A549 (cell line): ENCODE results near the gene VPS52.

Source experiments
- BHLHE40 ChIP-seq: IDR thresholded peaks from 2 replicates; pipeline ENCODE4 v1.6.1; 2012; ENCODE audit warnings: low read depth, low read length, inconsistent platforms
- CEBPB ChIP-seq, 2 experiments: fragments of >200 bp in 1 of 2; sonication (Bioruptor Twin) in 1 of 2; formaldehyde crosslinking in 1 of 2; IDR thresholded peaks; 2 replicates each; pipeline ENCODE4 v1.6.1; 2012 to 2016
- CTCF ChIP-seq: fragments of >200 bp; sonication (Bioruptor Twin); formaldehyde crosslinking; IDR thresholded peaks from 3 replicates; pipeline ENCODE4 v1.5.1; 2016
- EHMT2 ChIP-seq: fragments of 200-600 bp; sonication (generic); IDR thresholded peaks from 2 replicates; pipeline ENCODE4 v1.6.1; 2016; ENCODE audit warnings: antibody characterized with exemption, low read depth, mild to moderate bottlenecking, moderate library complexity
- EP300 ChIP-seq, 2 experiments: fragments of >200 bp; sonication (Bioruptor Twin); formaldehyde crosslinking; IDR thresholded peaks; 2 replicates in 1 of 2; 3 replicates in 1 of 2; pipeline ENCODE4 v1.6.1; 2016 to 2017
- HDAC2 ChIP-seq: fragments of 200-600 bp; sonication (generic); IDR thresholded peaks from 2 replicates; pipeline ENCODE4 v1.6.1; 2016
- JUN ChIP-seq, 2 experiments: fragments of >200 bp; sonication (Bioruptor Twin); formaldehyde crosslinking; IDR thresholded peaks; 2 replicates in 1 of 2; 3 replicates in 1 of 2; pipeline ENCODE4 v1.6.1; 2016 to 2017
- MAX ChIP-seq: IDR thresholded peaks from 2 replicates; pipeline ENCODE4 v1.6.1; 2012
- MYC ChIP-seq: IDR thresholded peaks from 2 replicates; pipeline ENCODE4 v1.6.1; 2012; ENCODE audit warnings: mild to moderate bottlenecking, inconsistent platforms, low read length, improper control_type of control experiment, borderline replicate concordance
- SMC3 ChIP-seq: fragments of >200 bp; sonication (Bioruptor Twin); formaldehyde crosslinking; IDR thresholded peaks from 3 replicates; pipeline ENCODE4 v1.6.1; 2018; ENCODE audit warnings: inconsistent platforms

- TF ChIP-seq CTCF (no peak), EHMT2 (no peak), BHLHE40 (no peak), HDAC2 (no peak), SMC3 (no peak), CEBPB (IDR thresholded peaks at IDR 0.05) (no peak), MAX (no peak), JUN (IDR thresholded peaks at IDR 0.05) (no peak), MYC (no peak), EP300 (IDR thresholded peaks at IDR 0.05) (no peak)
Measured at GRCh38 chr6:33321227-33321626, 49.6 kb upstream of the VPS52 start.
